H1 (cell line): ENCODE measurements around the gene ATPAF1. TPM values are rescaled to one million over a fixed set of nuclear protein-coding genes. Genes with fewer than 3 reads are reported as not detected.

Experiments
- CTCF ChIA-PET: fragments of 300-600 bp; sonication (Branson Sonifier 250); formaldehyde crosslinking; loops from one replicate; lab custom pipeline; 2021; ENCODE audit not compliant: partially characterized antibody; lab: Charles Lee
- POLR2A ChIA-PET: fragments of 300-600 bp; sonication (Branson Sonifier 250); formaldehyde crosslinking; loops from one replicate; lab custom pipeline; 2021; ENCODE audit warnings: inconsistent platforms; ENCODE audit not compliant: partially characterized antibody; lab: Charles Lee
- DNase-seq, 2 experiments: peaks; one replicate each; pipeline versions ENCODE4 v3.0.0 to v3.0.0-alpha.2; 2010 to 2022; ENCODE audit warnings: low spot score in 2 of 2, low read depth in 1 of 2, mixed read lengths in 1 of 2
- FAIRE-seq: peaks from 2 replicates; lab custom pipeline; 2011; peaks lifted over from hg19 to GRCh38; lab: Jason Lieb, UNC
- H2AFZ ChIP-seq: 2 replicates; pipeline ENCODE4 v1.8.1; 2012; ENCODE audit warnings: low read length, inconsistent platforms
- H2AK5ac ChIP-seq: 2 replicates; pipeline ENCODE4 v1.6.1; 2013; ENCODE audit warnings: low read depth, low read length
- H2BK120ac ChIP-seq: replicated peaks from 2 replicates; pipeline ENCODE3; 2013; ENCODE audit warnings: low read depth, low read length, inconsistent platforms
- H2BK12ac ChIP-seq: 2 replicates; pipeline ENCODE4 v1.6.1; 2013; ENCODE audit warnings: low read depth, low read length
- H2BK15ac ChIP-seq: 2 replicates; pipeline ENCODE4 v1.6.1; 2013; ENCODE audit warnings: low read length
- H2BK20ac ChIP-seq: 2 replicates; pipeline ENCODE4 v1.6.1; 2013; ENCODE audit warnings: low read length
- H2BK5ac ChIP-seq: 2 replicates; pipeline ENCODE4 v1.6.1; 2013; ENCODE audit warnings: low read depth, low read length
- H3K14ac ChIP-seq: 2 replicates; pipeline ENCODE4 v1.6.1; 2013; ENCODE audit warnings: inconsistent platforms; ENCODE audit not compliant: insufficient read length
- H3K18ac ChIP-seq: 2 replicates; pipeline ENCODE4 v1.6.1; 2013; ENCODE audit warnings: low read length; ENCODE audit errors: extremely low read depth
- H3K23ac ChIP-seq: 2 replicates; pipeline ENCODE4 v1.6.1; 2013; ENCODE audit warnings: inconsistent platforms; ENCODE audit not compliant: insufficient read length
- H3K23me2 ChIP-seq: 2 replicates; pipeline ENCODE4 v1.6.1; 2013; ENCODE audit warnings: low read depth, low read length
- H3K27ac ChIP-seq: 2 replicates; pipeline ENCODE4 v1.6.1; 2011; ENCODE audit warnings: low read depth, low read length, inconsistent platforms
- H3K27me3 ChIP-seq, 4 experiments: replicated peaks in 1 of 4; 1 replicate in 1 of 4; 2 replicates in 3 of 4; pipeline versions ENCODE4 v1.6.1 to v1.8.1; 2011 to 2013; ENCODE audit warnings: low read length in 3 of 4, mild to moderate bottlenecking in 3 of 4, inconsistent platforms in 2 of 4, mixed read lengths in 2 of 4, moderate library complexity in 1 of 4; ENCODE audit not compliant: control insufficient read depth in 3 of 4, insufficient read depth in 3 of 4; ENCODE audit errors: extremely low read depth in 1 of 4
- H3K36me3 ChIP-seq, 4 experiments: 2 replicates each; pipeline versions ENCODE4 v1.6.1 to v1.8.1; 2011 to 2013; ENCODE audit warnings: mild to moderate bottlenecking in 4 of 4, low read length in 3 of 4, moderate library complexity in 2 of 4, control low read depth in 1 of 4, inconsistent platforms in 1 of 4; ENCODE audit not compliant: insufficient read depth in 4 of 4, control insufficient read depth in 2 of 4
- H3K4ac ChIP-seq: replicated peaks from 2 replicates; pipeline ENCODE3; 2013; ENCODE audit warnings: low read length, low read depth, mixed read lengths, inconsistent platforms; ENCODE audit not compliant: insufficient read length
- H3K4me1 ChIP-seq, 4 experiments: replicated peaks in 1 of 4; 1 replicate in 1 of 4; 2 replicates in 3 of 4; pipeline versions ENCODE4 v1.6.1 to v1.8.1; 2011 to 2013; ENCODE audit warnings: low read length in 3 of 4, inconsistent platforms in 2 of 4, mixed read lengths in 1 of 4; ENCODE audit not compliant: insufficient read depth in 4 of 4, control insufficient read depth in 3 of 4
- H3K4me2 ChIP-seq, 2 experiments: 2 replicates each; pipeline versions ENCODE4 v1.6.1 to v1.8.1; 2011 to 2013; ENCODE audit warnings: low read depth in 2 of 2, low read length in 2 of 2, control low read depth in 1 of 2, inconsistent platforms in 1 of 2, mild to moderate bottlenecking in 1 of 2; ENCODE audit not compliant: insufficient read depth in 1 of 2
- H3K4me3 ChIP-seq, 4 experiments: fragments of 200-600, 300-600 bp in 1 of 4; sonication (generic), shearing (Covaris generic), sonication (Bioruptor Twin) in 1 of 4; 2 replicates each; pipeline versions ENCODE4 v1.5.1 to v1.8.1; 2011 to 2016; ENCODE audit warnings: low read length in 4 of 4, low read depth in 3 of 4, control low read depth in 2 of 4, inconsistent platforms in 2 of 4, mild to moderate bottlenecking in 2 of 4, mixed read lengths in 1 of 4, moderate library complexity in 1 of 4; ENCODE audit not compliant: insufficient read depth in 2 of 4; ENCODE audit errors: extremely low read depth in 1 of 4
- H3K56ac ChIP-seq: replicated peaks from 2 replicates; pipeline ENCODE3; 2013; ENCODE audit warnings: low read depth, mild to moderate bottlenecking, mixed read lengths, low read length, inconsistent platforms; ENCODE audit not compliant: insufficient read length
- H3K79me1 ChIP-seq: 2 replicates; pipeline ENCODE4 v1.6.1; 2013; ENCODE audit warnings: low read depth, low read length, control low read depth
- H3K79me2 ChIP-seq, 2 experiments: 2 replicates each; pipeline versions ENCODE4 v1.6.1 to v1.8.1; 2012 to 2013; ENCODE audit warnings: low read length in 2 of 2, mild to moderate bottlenecking in 2 of 2, inconsistent platforms in 1 of 2; ENCODE audit not compliant: insufficient read depth in 2 of 2, control insufficient read depth in 1 of 2
- H3K9ac ChIP-seq, 4 experiments: replicated peaks in 1 of 4; 1 replicate in 1 of 4; 2 replicates in 3 of 4; pipeline versions ENCODE4 v1.6.1 to v1.8.1; 2011 to 2013; ENCODE audit warnings: low read depth in 3 of 4, low read length in 3 of 4, control low read depth in 2 of 4, mild to moderate bottlenecking in 2 of 4, moderate library complexity in 2 of 4, inconsistent platforms in 1 of 4; ENCODE audit errors: extremely low read depth in 1 of 4
- H3K9me3 ChIP-seq, 2 experiments: 2 replicates each; pipeline versions ENCODE4 v1.6.1 to v1.8.1; 2012 to 2013; ENCODE audit warnings: mild to moderate bottlenecking in 2 of 2, moderate library complexity in 2 of 2, control low read depth in 1 of 2, inconsistent platforms in 1 of 2, low read depth in 1 of 2, low read length in 1 of 2, mixed read lengths in 1 of 2; ENCODE audit not compliant: insufficient read depth in 2 of 2
- H4K20me1 ChIP-seq, 2 experiments: replicated peaks in 1 of 2; 2 replicates each; pipeline versions ENCODE3 to v1.8.1; 2011 to 2013; ENCODE audit warnings: inconsistent platforms in 2 of 2, low read length in 2 of 2, mild to moderate bottlenecking in 1 of 2; ENCODE audit not compliant: insufficient read depth in 2 of 2, control insufficient read depth in 1 of 2
- H4K5ac ChIP-seq: 2 replicates; pipeline ENCODE4 v1.6.1; 2013; ENCODE audit warnings: low read length, low read depth, mixed read lengths, inconsistent platforms; ENCODE audit not compliant: insufficient read length
- H4K8ac ChIP-seq: 2 replicates; pipeline ENCODE4 v1.8.0; 2013; ENCODE audit warnings: mild to moderate bottlenecking, moderate library complexity, low read length, inconsistent platforms; ENCODE audit not compliant: insufficient read depth; ENCODE audit errors: extremely low read depth
- H4K91ac ChIP-seq: replicated peaks from 2 replicates; pipeline ENCODE3; 2013; ENCODE audit warnings: low read length, mixed read lengths, inconsistent platforms; ENCODE audit not compliant: insufficient read length
- BACH1 ChIP-seq: IDR thresholded peaks from 2 replicates; pipeline ENCODE4 v1.6.1; 2012; ENCODE audit warnings: low read length, improper control_type of control experiment
- BRCA1 ChIP-seq: IDR thresholded peaks from 2 replicates; pipeline ENCODE4 v1.6.1; 2012; ENCODE audit warnings: low read depth, low read length, improper control_type of control experiment
- GABPA ChIP-seq: IDR thresholded peaks from 2 replicates; pipeline ENCODE4 v1.6.1; 2011; ENCODE audit warnings: mild to moderate bottlenecking, low read length, moderate library complexity, borderline replicate concordance; ENCODE audit not compliant: insufficient read depth
- JUN ChIP-seq: IDR thresholded peaks from 2 replicates; pipeline ENCODE4 v1.6.1; 2011; ENCODE audit warnings: low read depth, mild to moderate bottlenecking, improper control_type of control experiment, low read length
- NRF1 ChIP-seq: IDR thresholded peaks from 2 replicates; pipeline ENCODE4 v1.6.1; 2011; ENCODE audit warnings: mild to moderate bottlenecking, low read depth, low read length, improper control_type of control experiment
- POLR2A ChIP-seq, 2 experiments: IDR thresholded peaks; 1 replicate in 1 of 2; 2 replicates in 1 of 2; pipeline ENCODE4 v1.6.1; 2011; ENCODE audit warnings: low read depth in 2 of 2, low read length in 2 of 2, mild to moderate bottlenecking in 2 of 2; ENCODE audit errors: control extremely low read depth in 1 of 2
- POU5F1 ChIP-seq: IDR thresholded peaks from 2 replicates; pipeline ENCODE4 v1.6.1; 2011; ENCODE audit warnings: low read depth, mild to moderate bottlenecking, low read length, moderate library complexity
- SP1 ChIP-seq: IDR thresholded peaks from 2 replicates; pipeline ENCODE4 v1.6.1; 2011; ENCODE audit warnings: low read depth, low read length
- ZNF274 ChIP-seq: IDR thresholded peaks from 2 replicates; pipeline ENCODE4 v1.7.0; 2012; ENCODE audit warnings: low read length, borderline replicate concordance; ENCODE audit errors: extremely low read depth
- WGBS, 2 experiments: shearing (Covaris generic) in 1 of 2; methylation state at CpG; one replicate each; pipeline versions ENCODE4 v1.1.6 to v1.1.7; 2013 to 2015; ENCODE audit warnings: low lambda C conversion rate in 2 of 2, mixed read lengths in 2 of 2, inconsistent platforms in 1 of 2, low coverage in 1 of 2, missing lambda C conversion rate in 1 of 2; ENCODE audit not compliant: insufficient replicate concordance in 2 of 2, insufficient coverage in 1 of 2, insufficient read length in 1 of 2; ENCODE audit errors: extremely low coverage in 1 of 2, missing lambda C conversion rate in 1 of 2; 5-methylcytosine and 5-hydroxymethylcytosine counted together
- polyA plus RNA-seq, 7 experiments: library from polyadenylated mRNA; depleted of rRNA in 3 of 7; stranded (reverse) in 5 of 7; unstranded in 2 of 7; fragments of >200 nt in 5 of 7; fragments of 200-250 nt in 2 of 7; gene quantifications; 1 replicate in 5 of 7; 2 replicates in 1 of 7; 4 replicates in 1 of 7; pipeline versions ENCODE4 v1.2.1 to v1.2.3, GENCODE V29; 2011 to 2013; ENCODE audit warnings: missing spikeins in 2 of 7, mixed read lengths in 2 of 7
- total RNA-seq: library from RNA; stranded (reverse); fragmentation: NEBNext Ultra II Directional; extraction: Animal tissue kit (Norgen Biotek cat#: 25700); gene quantifications from 2 replicates; pipeline ENCODE4 v1.2.1, GENCODE V29; 2021

The ATPAF1 gene
- total and polyA plus RNA-seq, 2 of the 8 experiments (the other 6 are each of a cell fraction or from before 2014, with no cell fraction given): 46.7 to 55.9 TPM

DNA sequence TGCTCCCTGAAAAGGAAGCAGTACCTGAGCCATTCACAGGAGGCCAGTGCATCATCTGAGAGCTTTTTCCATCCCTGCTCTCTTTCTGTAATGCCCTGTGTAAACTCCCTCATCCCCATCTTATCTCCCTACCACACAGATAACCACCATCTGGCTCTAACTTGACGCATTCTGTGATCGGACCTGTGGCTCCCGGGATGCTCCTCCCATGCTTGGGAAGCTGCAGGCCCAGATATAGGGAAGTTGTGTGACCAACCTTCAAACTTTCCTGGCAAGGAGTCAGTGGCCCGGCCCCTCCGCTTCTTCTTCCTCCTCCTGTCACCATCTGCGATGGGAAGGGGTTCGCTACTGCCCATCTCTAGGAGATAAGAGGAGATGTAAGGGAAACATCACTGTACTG is 85.2 kb downstream of the ATPAF1 start:
- WGBS, 2 experiments: 91% methylated on average over 7 of the region's 7 CpGs; no CpG with 5 or more reads in 1 of the 2 experiments
- CTCF ChIA-PET: interaction anchor here (0.7 to 8.2 kb wide), 9 partner anchors 12 to 590 kb away, joined by 3 to 52 read pairs (median 3); partner anchors contain the start of gene MKNK1
- TF ChIP-seq BACH1: no peak
- no peak for TF ChIP-seq POLR2A (IDR thresholded peaks at IDR 0.05; ENCODE audit: control extremely low read depth in 1 of 2, low read depth in 2 of 2, low read length in 2 of 2)
- TF ChIP-seq BRCA1: no peak
- no peak for TF ChIP-seq POU5F1
- TF ChIP-seq NRF1: no peak
- no peak for TF ChIP-seq ZNF274
- TF ChIP-seq JUN: no peak
- TF ChIP-seq SP1: no peak
- no peak for TF ChIP-seq GABPA

More for the DNA sequence above, 85.2 kb downstream of the ATPAF1 start:
- Histone ChIP-seq H4K8ac (no peak overlapping the region), H2AK5ac (no peak overlapping the region), H3K36me3 (peaks cover 0 to 9% (median 0%) of the 10 kb centered on the region in 4 experiments; a peak in 2 of 8 replicates), H2BK5ac (no peak overlapping the region), H2AFZ (no peak overlapping the region), H3K23ac (no peak overlapping the region), H3K9ac (no peak overlapping the region), H3K18ac (no peak overlapping the region), H3K14ac (no peak overlapping the region), H3K4me1 (peaks cover 0 to 3% (median under 1%) of the 10 kb centered on the region in 4 experiments; a peak in 1 of 7 replicates), H2BK12ac (no peak overlapping the region), H3K27ac (no peak overlapping the region), H3K79me1 (no peaks in the 10 kb centered on the region), H4K5ac (no peak overlapping the region), H3K56ac (no peak overlapping the region), H3K9me3 (no peaks in the 10 kb centered on the region), H4K20me1 (no peaks in the 10 kb centered on the region), H2BK15ac (no peak overlapping the region), H3K27me3 (no peaks in the 10 kb centered on the region), H4K91ac (no peak overlapping the region), H2BK120ac (no peak overlapping the region), H3K4me3 (no peak overlapping the region), H3K4me2 (no peak overlapping the region), H3K4ac (no peak overlapping the region), H3K23me2 (no peaks in the 10 kb centered on the region), H3K79me2 (no peaks in the 10 kb centered on the region), H2BK20ac (no peak overlapping the region)
- POLR2A ChIA-PET: interaction anchor here (1.1 kb wide), 1 partner anchor 21 kb away, joined by 3 read pairs; the partner anchor contains the start of gene MKNK1
- FAIRE-seq (no peak), DNase-seq (no peak)
